ENCODE measurements around the gene LYRM4.

The LYRM4 gene

DNA sequence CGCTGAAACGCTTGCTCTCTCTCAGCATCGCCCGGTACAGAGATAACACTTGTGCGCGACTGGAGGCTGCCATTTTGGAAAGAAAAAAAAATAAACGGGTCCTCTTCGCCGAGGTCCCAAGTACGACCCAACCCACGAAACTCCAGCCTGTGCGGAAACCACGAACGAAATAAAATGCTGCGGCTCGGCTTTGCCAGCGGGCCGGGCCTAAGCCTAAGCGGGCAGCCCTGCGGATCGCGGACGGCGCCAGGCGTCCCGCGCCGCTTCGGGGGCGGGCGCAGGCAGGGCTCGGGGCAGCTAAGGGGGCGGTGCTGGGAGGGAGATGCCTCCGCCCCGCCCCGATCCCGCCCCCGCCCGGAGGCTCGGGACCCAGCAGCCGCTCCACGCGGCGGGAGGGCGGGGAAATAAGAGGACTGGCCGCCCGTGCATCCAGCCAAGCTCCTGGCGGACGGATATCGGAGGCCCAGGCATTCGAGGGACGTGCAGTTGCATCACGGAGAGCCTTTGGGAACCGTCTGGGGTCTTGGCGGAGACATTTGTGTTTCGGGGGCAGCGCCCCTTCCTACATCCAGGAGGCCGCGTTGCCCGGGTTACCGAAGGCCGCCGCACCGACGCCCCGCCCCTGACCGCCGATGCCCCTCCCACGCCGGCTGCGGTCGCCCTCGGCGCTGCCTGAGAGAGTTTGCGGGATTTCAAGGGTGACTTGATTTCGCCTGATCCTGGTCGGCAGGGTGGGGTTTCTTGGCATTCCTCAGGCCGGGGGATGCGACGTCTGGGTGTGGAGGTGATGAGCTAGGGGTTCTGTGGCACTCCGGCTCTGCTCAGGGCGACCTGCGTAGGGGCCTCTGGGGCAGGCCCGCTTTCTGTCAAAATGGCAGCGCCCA is at the start of gene LYRM4, which contains the start of gene FARS2:
LYRM4 (minus strand) TSS at position 290 of the 884 bp plus-strand sequence; CDS start at position 73, 217 bp downstream.
FARS2 (plus strand) TSS at position 853 of the 884 bp plus-strand sequence.
- CTCF ChIA-PET: interaction anchor here (0.6 to 0.7 kb wide), 3 partner anchors 67 to 733 kb away, joined by 3 read pairs; no protein-coding TSS in a partner anchor
- peak within 1 kb of the TSS; percentile 95 for H3K27ac ChIP-seq
- POLR2A ChIA-PET (ENCODE audit: low non-redundant PET): no interaction called here
- TF ChIP-seq, protein P1, sequence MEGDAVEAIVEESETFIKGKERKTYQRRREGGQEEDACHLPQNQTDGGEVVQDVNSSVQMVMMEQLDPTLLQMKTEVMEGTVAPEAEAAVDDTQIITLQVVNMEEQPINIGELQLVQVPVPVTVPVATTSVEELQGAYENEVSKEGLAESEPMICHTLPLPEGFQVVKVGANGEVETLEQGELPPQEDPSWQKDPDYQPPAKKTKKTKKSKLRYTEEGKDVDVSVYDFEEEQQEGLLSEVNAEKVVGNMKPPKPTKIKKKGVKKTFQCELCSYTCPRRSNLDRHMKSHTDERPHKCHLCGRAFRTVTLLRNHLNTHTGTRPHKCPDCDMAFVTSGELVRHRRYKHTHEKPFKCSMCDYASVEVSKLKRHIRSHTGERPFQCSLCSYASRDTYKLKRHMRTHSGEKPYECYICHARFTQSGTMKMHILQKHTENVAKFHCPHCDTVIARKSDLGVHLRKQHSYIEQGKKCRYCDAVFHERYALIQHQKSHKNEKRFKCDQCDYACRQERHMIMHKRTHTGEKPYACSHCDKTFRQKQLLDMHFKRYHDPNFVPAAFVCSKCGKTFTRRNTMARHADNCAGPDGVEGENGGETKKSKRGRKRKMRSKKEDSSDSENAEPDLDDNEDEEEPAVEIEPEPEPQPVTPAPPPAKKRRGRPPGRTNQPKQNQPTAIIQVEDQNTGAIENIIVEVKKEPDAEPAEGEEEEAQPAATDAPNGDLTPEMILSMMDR (conservative IDR thresholded peaks at IDR 0.05; ENCODE audit: low read depth): no peak
- peak; percentile 93 for DNase-seq (ENCODE audit: low spot score)

DNA sequence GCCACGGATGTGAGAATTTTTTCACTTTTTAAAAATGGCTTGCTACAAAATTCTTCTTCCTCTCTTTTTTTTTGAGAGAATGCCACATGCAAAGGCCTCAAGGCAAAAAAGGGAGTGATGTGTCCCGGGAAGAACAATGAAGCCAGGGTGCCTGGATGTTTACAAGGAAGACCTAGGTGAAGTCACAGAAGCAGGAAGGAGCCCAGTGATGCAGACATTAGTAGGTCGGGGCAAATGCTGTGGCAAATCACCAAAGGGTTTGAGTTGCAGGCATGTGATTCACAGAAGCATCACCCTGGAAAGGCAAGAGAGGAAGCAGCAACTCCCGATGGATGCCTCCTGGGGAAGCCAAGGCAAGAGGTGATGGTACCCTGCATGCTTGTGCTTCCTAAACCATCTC is 47.3 kb upstream of the LYRM4 start:
- ChIA-PET POLR2A (ENCODE audit: low non-redundant PET) (no interaction called here), CTCF (no interaction called here)
- TF ChIP-seq, protein P1 (conservative IDR thresholded peaks at IDR 0.05; ENCODE audit: low read depth): no peak
- no peak for DNase-seq (ENCODE audit: low spot score)
- H3K27ac ChIP-seq: no peak overlapping the region

DNA sequence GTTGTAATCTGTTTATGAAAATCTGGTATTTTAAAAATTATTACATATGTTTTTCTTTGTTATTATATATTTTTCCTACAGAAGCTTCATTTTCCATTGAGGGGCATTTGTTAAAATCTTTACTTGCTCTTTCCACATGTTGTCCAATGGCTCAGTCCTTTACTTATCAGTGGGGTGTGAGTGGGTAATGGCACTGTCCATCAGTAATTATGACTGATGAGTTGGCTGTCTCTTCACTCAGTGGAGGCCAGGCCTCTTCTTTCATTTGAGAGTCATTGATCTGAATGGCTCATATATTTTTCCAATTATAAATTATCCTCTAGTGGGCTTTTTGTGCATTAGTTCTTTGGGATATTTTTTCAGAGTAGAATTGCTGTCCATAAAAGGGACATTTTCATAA is 46.3 kb upstream of the LYRM4 start:
- TF ChIP-seq, protein P1 (conservative IDR thresholded peaks at IDR 0.05; ENCODE audit: low read depth): no peak
- DNase-seq (ENCODE audit: low spot score): no peak
- ChIA-PET POLR2A (ENCODE audit: low non-redundant PET) (no interaction called here), CTCF (no interaction called here)
- H3K27ac ChIP-seq: no peak overlapping the region

DNA sequence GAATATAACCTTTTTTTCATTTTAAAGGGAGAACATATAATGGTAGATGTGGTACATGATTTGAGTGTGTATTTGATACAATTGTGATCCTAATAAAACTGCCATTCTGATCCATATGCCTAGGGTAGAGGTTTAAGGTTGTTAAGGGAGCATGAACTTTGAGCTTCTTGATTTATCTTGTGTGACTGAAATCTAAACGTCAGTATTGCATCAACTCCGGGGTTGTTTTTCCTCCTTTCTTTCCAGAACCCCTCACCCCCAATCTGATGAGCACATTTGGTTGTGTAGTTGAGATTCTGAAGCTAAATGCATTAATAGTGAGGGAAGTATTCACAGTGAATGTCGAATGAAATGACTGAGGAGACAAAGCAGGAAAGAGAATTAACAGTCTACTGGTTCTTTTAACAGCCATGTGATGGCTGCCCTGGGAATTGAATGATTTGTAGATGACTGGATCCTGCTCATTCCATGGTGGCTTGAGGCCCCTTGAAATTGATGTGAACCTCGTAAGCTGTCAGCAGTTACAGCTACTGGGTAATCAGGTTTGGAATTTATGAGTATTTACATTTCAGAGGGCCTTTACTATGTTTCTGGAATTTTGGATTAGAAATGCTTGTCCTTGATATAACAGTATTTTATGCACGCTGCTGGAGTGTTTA is 45.3 kb upstream of the LYRM4 start:
- no peak overlapping the region for H3K27ac ChIP-seq
- TF ChIP-seq, protein P1 (conservative IDR thresholded peaks at IDR 0.05; ENCODE audit: low read depth): no peak
- CTCF ChIA-PET: interaction anchor here (0.5 to 0.7 kb wide), 2 partner anchors 39 to 1554 kb away, joined by 3 read pairs; no protein-coding TSS in a partner anchor
- POLR2A ChIA-PET (ENCODE audit: low non-redundant PET): no interaction called here
- DNase-seq (ENCODE audit: low spot score): no peak

DNA sequence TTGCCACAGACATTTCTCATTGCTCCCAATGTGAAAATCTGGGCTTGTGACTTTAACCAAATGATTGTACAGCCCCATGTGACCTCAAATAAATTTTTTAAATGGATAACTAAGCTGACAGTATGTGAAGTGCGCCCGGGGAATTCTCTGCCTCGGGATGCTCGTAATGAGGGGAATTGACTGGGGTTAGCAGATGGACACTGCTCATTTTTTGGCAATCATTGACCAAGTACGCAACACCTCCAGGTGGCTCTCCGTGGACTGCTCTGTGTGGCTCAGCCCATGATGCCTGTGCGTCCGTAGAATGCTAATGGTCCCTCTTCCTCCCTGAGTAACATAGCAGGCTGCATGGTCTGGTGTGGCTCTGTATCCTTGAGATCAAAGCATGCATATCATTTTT is 42.9 kb upstream of the LYRM4 start:
- DNase-seq (ENCODE audit: low spot score): no peak
- ChIA-PET CTCF (interaction anchor here (0.5 to 2.3 kb wide), 11 partner anchors 8 to 1235 kb away, joined by 3 to 33 read pairs (median 3); no protein-coding TSS in a partner anchor), POLR2A (ENCODE audit: low non-redundant PET) (no interaction called here)
- H3K27ac ChIP-seq: no peak overlapping the region
- TF ChIP-seq, protein P1 (conservative IDR thresholded peaks at IDR 0.05; ENCODE audit: low read depth): no peak

DNA sequence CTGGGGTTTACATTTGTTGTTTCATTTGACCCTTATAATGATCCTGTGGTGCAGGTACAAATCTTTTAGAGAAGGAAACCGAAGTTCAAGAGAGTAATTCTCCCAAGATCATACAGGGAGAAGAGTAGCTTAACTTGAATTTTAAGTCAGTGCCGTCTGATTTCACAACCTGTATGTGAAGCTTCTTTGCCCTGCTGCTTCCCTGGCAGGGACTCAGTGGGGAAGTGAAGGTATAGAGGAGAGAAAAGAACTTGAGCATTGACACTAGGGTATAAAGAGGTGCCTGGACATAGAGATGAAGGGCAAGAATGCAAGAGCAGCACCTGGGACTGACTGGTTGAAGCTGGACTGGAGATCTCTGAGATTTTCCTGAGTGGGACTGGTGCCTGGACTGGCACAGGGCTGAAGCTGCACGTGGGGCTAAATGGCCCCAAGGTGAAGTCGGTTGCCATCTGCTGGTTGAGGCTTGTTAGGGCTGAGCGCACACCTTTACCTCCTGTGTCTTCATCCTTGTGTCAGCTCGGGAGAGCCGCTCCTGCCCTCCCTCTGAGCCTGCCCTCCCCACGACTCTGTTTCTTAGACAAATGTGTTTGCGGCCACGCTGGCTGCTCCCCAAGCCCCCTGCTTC is 42.4 kb upstream of the LYRM4 start:
- no peak overlapping the region for H3K27ac ChIP-seq
- CTCF ChIA-PET: interaction anchor here (0.5 to 2.3 kb wide), 17 partner anchors 8 to 1235 kb away, joined by 3 to 33 read pairs (median 3); no protein-coding TSS in a partner anchor
- TF ChIP-seq, protein P1 (conservative IDR thresholded peaks at IDR 0.05; ENCODE audit: low read depth): peak; percentile 42

More for the DNA sequence above, 42.4 kb upstream of the LYRM4 start:
- peak; percentile 77 for DNase-seq (ENCODE audit: low spot score)
- POLR2A ChIA-PET (ENCODE audit: low non-redundant PET): interaction anchor here (0.6 kb wide), 1 partner anchor 705 kb away, joined by 4 read pairs; no protein-coding TSS in a partner anchor
